GM21381 (cell line): ENCODE results near the gene HSH2D.
"Not testable (repeated sequence)": the region's sequence is repeated elsewhere in the genome, so short reads cannot be mapped to it uniquely, and the experiment has no call there.

ENCODE experiments used
- ATAC-seq: cut with Tn5 transposase; IDR thresholded peaks from one replicate; pipeline ENCODE4 v1.9.1; 2021; ENCODE audit warnings: mild to moderate bottlenecking, moderate library complexity; ENCODE audit not compliant: unreplicated experiment

The HSH2D gene

GRCh38 chr19:16143399-16144215 is at the start of gene HSH2D:
TSS of gene HSH2D (plus strand) at chr19:16143685. CDS start at chr19:16148751, 5,066 bp downstream.
- peak; percentile 52 for ATAC-seq

GRCh38 chr19:16094360-16095070 is 49.0 kb upstream of the HSH2D start:
- ATAC-seq, result no peak

GRCh38 chr19:16095071-16095571 is 48.4 kb upstream of the HSH2D start:
- ATAC-seq, result no peak

GRCh38 chr19:16096280-16096855 is 47.1 kb upstream of the HSH2D start:
- ATAC-seq, result no peak

GRCh38 chr19:16098416-16098768 is 45.1 kb upstream of the HSH2D start:
- ATAC-seq, result no peak

GRCh38 chr19:16098821-16099220 is 44.7 kb upstream of the HSH2D start:
- no peak for ATAC-seq

- ATAC-seq, result not testable (repeated sequence)
Measured at GRCh38 chr19:16099314-16099965, 44.0 kb upstream of the HSH2D start.

GRCh38 chr19:16100524-16100923 is 43.0 kb upstream of the HSH2D start:
- no peak for ATAC-seq

- ATAC-seq, result no peak
Measured at GRCh38 chr19:16104722-16105121, 38.8 kb upstream of the HSH2D start.

GRCh38 chr19:16106121-16106520 is 37.4 kb upstream of the HSH2D start:
- no peak for ATAC-seq

GRCh38 chr19:16111160-16111908 is 32.2 kb upstream of the HSH2D start, which contains the start of gene RAB8A:
TSS of gene RAB8A (plus strand) at chr19:16111889. CDS start at chr19:16111902, 13 bp downstream.
- ATAC-seq, result peak; percentile 87

GRCh38 chr19:16111909-16112752 is 31.4 kb upstream of the HSH2D start:
- no peak for ATAC-seq

GRCh38 chr19:16112778-16113177 is 30.7 kb upstream of the HSH2D start:
- no peak for ATAC-seq

- no peak for ATAC-seq
Measured at GRCh38 chr19:16113727-16114126, 29.8 kb upstream of the HSH2D start.

GRCh38 chr19:16115301-16116039 is 28.0 kb upstream of the HSH2D start:
- ATAC-seq, result no peak

- ATAC-seq, result no peak
Measured at GRCh38 chr19:16116067-16116466, 27.4 kb upstream of the HSH2D start.

- ATAC-seq, result no peak
Measured at GRCh38 chr19:16117594-16118033, 25.9 kb upstream of the HSH2D start.

GRCh38 chr19:16118489-16119033 is 24.9 kb upstream of the HSH2D start:
- peak; percentile 74 for ATAC-seq
